RWPE1 (cell line): ENCODE results near the gene HSPB2.

Source experiments
- CTCF ChIA-PET: fragments of 350-600 bp; sonication (Branson Sonifier 250); formaldehyde crosslinking; extraction: SDS; loops from one replicate; lab custom pipeline; 2021; lab: Yijun Ruan, JAX
- POLR2A ChIA-PET: fragments of 400-600 bp; formaldehyde crosslinking; extraction: SDS; loops from one replicate; lab custom pipeline; 2020; ENCODE audit warnings: antibody characterized with exemption; ENCODE audit not compliant: low non-redundant PET; lab: Yijun Ruan, JAX
- DNase-seq: peaks from one replicate; pipeline ENCODE4 v3.0.0; 2012; ENCODE audit warnings: low spot score
- H3K27ac ChIP-seq: fragments of 450-650 bp; 2 replicates; pipeline ENCODE4 v1.5.1; 2017
- CTCF ChIP-seq: fragments of 450-650 bp; conservative IDR thresholded peaks from 2 replicates; pipeline ENCODE4 v1.5.1; 2017; ENCODE audit warnings: low read depth, mild to moderate bottlenecking

Gene HSPB2

GRCh38 chr11:111920908-111921307 is 8.4 kb downstream of the HSPB2 start:
- ChIA-PET CTCF (no interaction called here), POLR2A (no interaction called here)
- no peak for DNase-seq
- TF ChIP-seq CTCF, result no peak
- H3K27ac ChIP-seq, result no peak overlapping the region

GRCh38 chr11:111921541-111922230 is 9.2 kb downstream of the HSPB2 start:
- no peak overlapping the region for H3K27ac ChIP-seq
- POLR2A ChIA-PET, result no interaction called here
- CTCF ChIA-PET, result no interaction called here
- no peak for TF ChIP-seq CTCF
- DNase-seq, result no peak

GRCh38 chr11:111922803-111923202 is 10.3 kb downstream of the HSPB2 start:
- no peak overlapping the region for H3K27ac ChIP-seq
- no peak for TF ChIP-seq CTCF
- POLR2A ChIA-PET, result no interaction called here
- CTCF ChIA-PET, result no interaction called here
- no peak for DNase-seq

- no peak overlapping the region for H3K27ac ChIP-seq
- POLR2A ChIA-PET, result no interaction called here
- TF ChIP-seq CTCF, result no peak
- CTCF ChIA-PET, result no interaction called here
- DNase-seq, result no peak
These were observed 10.8 kb downstream of the HSPB2 start for GRCh38 chr11:111923351-111923788.

GRCh38 chr11:111923951-111924350 is 11.4 kb downstream of the HSPB2 start:
- TF ChIP-seq CTCF, result no peak
- POLR2A ChIA-PET, result no interaction called here
- no peak overlapping the region for H3K27ac ChIP-seq
- CTCF ChIA-PET, result interaction anchor here (1.3 kb wide), 1 partner anchor 82 kb away, joined by 3 read pairs; no protein-coding TSS in a partner anchor
- DNase-seq, result no peak

- TF ChIP-seq CTCF, result no peak
- peak overlapping the region; percentile 89 for H3K27ac ChIP-seq
- DNase-seq, result no peak
- POLR2A ChIA-PET, result interaction anchor here (1.0 kb wide), 1 partner anchor 52 kb away, joined by 3 read pairs; no protein-coding TSS in a partner anchor
- CTCF ChIA-PET, result interaction anchor here (1.0 kb wide), 1 partner anchor 11 kb away, joined by 3 read pairs; no protein-coding TSS in a partner anchor
These were observed 13.4 kb downstream of the HSPB2 start for GRCh38 chr11:111925953-111926352.
